K562 (cell line): ENCODE results near the gene DLG4. TPM values are rescaled to one million over a fixed set of nuclear protein-coding genes. Genes with fewer than 3 reads are reported as not detected.

Source experiments
- CAMTA2 ChIP-seq: fragments of 250-450 bp; sonication (Bioruptor Pico); conservative IDR thresholded peaks from 2 replicates; pipeline ENCODE4 v1.5.1; 2022
- E2F4 ChIP-seq: sonication (generic); formaldehyde crosslinking; IDR thresholded peaks from 2 replicates; pipeline ENCODE4 v1.8.0; 2022; ENCODE audit warnings: mild to moderate bottlenecking, low read depth, missing genetic modification reagents
- ESRRA ChIP-seq: fragments of 450-650 bp; IDR thresholded peaks from 2 replicates; pipeline ENCODE4 v1.6.1; 2014; ENCODE audit warnings: low read depth, mild to moderate bottlenecking, moderate library complexity, borderline replicate concordance
- FOXJ3 ChIP-seq: sonication (generic); formaldehyde crosslinking; IDR thresholded peaks from 2 replicates; pipeline ENCODE4 v1.4.0; 2020; ENCODE audit warnings: mild to moderate bottlenecking, missing genetic modification reagents
- GABPB1 ChIP-seq: sonication (generic); formaldehyde crosslinking; IDR thresholded peaks from 2 replicates; pipeline ENCODE4 v1.8.0; 2022; ENCODE audit warnings: mild to moderate bottlenecking, missing genetic modification reagents
- HEY1 ChIP-seq: fragments of 250-450 bp; sonication (Bioruptor Pico); IDR thresholded peaks from 2 replicates; pipeline ENCODE4 v1.5.0; 2020; ENCODE audit warnings: mild to moderate bottlenecking, moderate library complexity, borderline replicate concordance
- IRF2 ChIP-seq: sonication (generic); formaldehyde crosslinking; IDR thresholded peaks from 2 replicates; pipeline ENCODE4 v1.8.1; 2022; ENCODE audit warnings: mild to moderate bottlenecking, missing genetic modification reagents
- KAT7 ChIP-seq: sonication (generic); formaldehyde crosslinking; IDR thresholded peaks from 2 replicates; pipeline ENCODE4 v1.8.0; 2022; ENCODE audit warnings: missing genetic modification reagents, mild to moderate bottlenecking, borderline replicate concordance
- MYNN ChIP-seq, 2 experiments: sonication (generic); formaldehyde crosslinking in 1 of 2; IDR thresholded peaks; 2 replicates each; pipeline versions ENCODE4 v1.5.0 to v1.6.1; 2016 to 2020; ENCODE audit warnings: antibody characterized with exemption in 1 of 2, missing genetic modification reagents in 1 of 2
- NCOA4 ChIP-seq: fragments of 450-650 bp; IDR thresholded peaks from 2 replicates; pipeline ENCODE4 v1.6.1; 2018; ENCODE audit warnings: mild to moderate bottlenecking; ENCODE audit not compliant: partially characterized antibody
- PTRF ChIP-seq: fragments of 450-650 bp; IDR thresholded peaks from 2 replicates; pipeline ENCODE4 v1.6.1; 2016; ENCODE audit warnings: mild to moderate bottlenecking, missing genetic modification characterization, missing compliant biosample characterization
- SMARCE1 ChIP-seq: fragments of 450-650 bp; IDR thresholded peaks from 2 replicates; pipeline ENCODE4 v1.7.1; 2016; ENCODE audit warnings: mild to moderate bottlenecking
- SREBF1 ChIP-seq: fragments of 150-350 bp; IDR thresholded peaks from 2 replicates; pipeline ENCODE4 v1.6.1; 2014; ENCODE audit warnings: antibody characterized with exemption, low read depth, low read length, borderline replicate concordance
- YY1 ChIP-seq, 3 experiments: IDR thresholded peaks; 2 replicates each; pipeline ENCODE4 v1.6.1; 2011; ENCODE audit warnings: low read length in 2 of 3, mild to moderate bottlenecking in 2 of 3, moderate library complexity in 2 of 3, borderline replicate concordance in 1 of 3, control low read depth in 1 of 3, low read depth in 1 of 3; ENCODE audit not compliant: insufficient read depth in 3 of 3, insufficient replicate concordance in 2 of 3, control insufficient read depth in 1 of 3, insufficient read length in 1 of 3; ENCODE audit errors: extremely low read depth in 1 of 3
- ZC3H8 ChIP-seq: fragments of 450-650 bp; IDR thresholded peaks from 2 replicates; pipeline ENCODE4 v1.6.1; 2017
- ZNF143 ChIP-seq: sonication (generic); formaldehyde crosslinking; IDR thresholded peaks from 2 replicates; pipeline ENCODE4 v1.9.0; 2022; ENCODE audit warnings: mild to moderate bottlenecking, missing genetic modification reagents
- ZNF444 ChIP-seq: fragments of 250-450 bp; sonication (Bioruptor Pico); IDR thresholded peaks from 2 replicates; pipeline ENCODE4 v1.4.0; 2020; ENCODE audit warnings: mild to moderate bottlenecking, moderate library complexity
- ZNF609 ChIP-seq: sonication (generic); formaldehyde crosslinking; IDR thresholded peaks from 2 replicates; pipeline ENCODE4 v1.8.1; 2023; ENCODE audit warnings: missing genetic modification reagents, mild to moderate bottlenecking, borderline replicate concordance
- polyA plus RNA-seq, 8 experiments: library from polyadenylated mRNA; depleted of rRNA in 4 of 8; stranded (reverse) in 5 of 8; unstranded in 3 of 8; fragments of >200 nt; fragmentation: Nextera tagmentation in 2 of 8; fragmentation: Illumina TruSeq in 1 of 8; extraction: Ambion mirVana in 2 of 8; extraction: Trizol in 1 of 8; gene quantifications; 2 replicates each; pipeline versions ENCODE4 v1.2.1 to v1.2.3, GENCODE V29; 2011 to 2014; ENCODE audit warnings: inconsistent platforms in 1 of 8, missing spikeins in 1 of 8
- total RNA-seq, 7 experiments: library from RNA; depleted of rRNA in 6 of 7; stranded (reverse); fragments of >200 nt in 6 of 7; fragmentation: Illumina TruSeq in 2 of 7; extraction: Trizol in 2 of 7; gene quantifications; 2 replicates each; pipeline versions ENCODE4 v1.2.1 to v1.2.3, GENCODE V29; 2011 to 2021; ENCODE audit warnings: low replicate concordance in 1 of 7

DLG4 gene
- total and polyA plus RNA-seq, 9 of the 15 experiments (the other 6 are each of a cell fraction or from before 2014, with no cell fraction given): 0.03 to 12.0 (median 4.1) TPM

GRCh38 chr17:7252176-7253043, 32.8 kb upstream of the DLG4 start, which contains the start of gene ELP5 (continued):
- TF ChIP-seq ZNF609 (CRISPR knock-in tag) (0 out of 2 replicates have a peak, but pooled peaks have one; percentile 55), GABPB1 (CRISPR knock-in tag) (no peak; the same call in 1 of the 2 replicates), ESRRA (peak; percentile 93), ZNF143 (CRISPR knock-in tag) (no peak), HEY1 (no peak), YY1 (IDR thresholded peaks at IDR 0.05; ENCODE audit: borderline replicate concordance in 1 of 3, control insufficient read depth in 1 of 3, extremely low read depth in 1 of 3, insufficient read depth in 3 of 3, insufficient read length in 1 of 3, insufficient replicate concordance in 2 of 3, low read depth in 1 of 3, low read length in 2 of 3) (peak in 2 of 3 experiments; percentile 63 to 78), ZC3H8 (no peak), PTRF (no peak), NCOA4 (no peak), SMARCE1 (no peak; the same call in 1 of the 2 replicates), MYNN (IDR thresholded peaks at IDR 0.05) (no peak), MYNN (CRISPR knock-in tag; IDR thresholded peaks at IDR 0.05) (no peak), ZNF444 (no peak), CAMTA2 (no peak), SREBF1 (no peak), IRF2 (CRISPR knock-in tag) (no peak), KAT7 (CRISPR knock-in tag) (no peak; the same call in 1 of the 2 replicates), E2F4 (CRISPR knock-in tag) (no peak), FOXJ3 (CRISPR knock-in tag) (no peak)
